Large intestine (tissue), 3 donors: ENCODE data around the gene PRKAR1A. TPM values are rescaled to one million over a fixed set of nuclear protein-coding genes. Genes with fewer than 3 reads are reported as not detected.

Experiments
- DNase-seq, 2 donors: peaks; one replicate each; pipeline versions ENCODE4 v3.0.0 to v3.0.0-alpha.2; 2013
- H3K27ac ChIP-seq: one replicate; pipeline ENCODE4 v1.5.1; 2013; ENCODE audit warnings: low read length
- H3K27me3 ChIP-seq: 2 replicates; pipeline ENCODE4 v1.6.1; 2013; ENCODE audit warnings: low read length; ENCODE audit not compliant: control insufficient read depth, insufficient read depth
- H3K36me3 ChIP-seq: 2 replicates; pipeline ENCODE4 v1.6.1; 2013; ENCODE audit warnings: low read length; ENCODE audit not compliant: control insufficient read depth, insufficient read depth
- H3K4me1 ChIP-seq: one replicate; pipeline ENCODE4 v1.6.1; 2013; ENCODE audit warnings: low read length; ENCODE audit not compliant: control insufficient read depth, insufficient read depth
- H3K4me3 ChIP-seq: one replicate; pipeline ENCODE4 v1.5.1; 2013; ENCODE audit warnings: low read length
- H3K9me3 ChIP-seq: one replicate; pipeline ENCODE4 v1.6.1; 2013; ENCODE audit warnings: mild to moderate bottlenecking, low read depth, low read length, moderate library complexity; ENCODE audit not compliant: control insufficient read depth
- WGBS: methylation state at CpG from one replicate; pipeline ENCODE4 v1.1.5; 2013; ENCODE audit warnings: low lambda C conversion rate; ENCODE audit not compliant: insufficient coverage; 5-methylcytosine and 5-hydroxymethylcytosine counted together
- polyA plus RNA-seq: library from polyadenylated mRNA; unstranded; fragments of 120-200 nt; gene quantifications from one replicate; pipeline ENCODE4 v1.2.1, GENCODE V29; 2013

The PRKAR1A gene
- polyA plus RNA-seq, 1 donor, result 160 TPM

DNA sequence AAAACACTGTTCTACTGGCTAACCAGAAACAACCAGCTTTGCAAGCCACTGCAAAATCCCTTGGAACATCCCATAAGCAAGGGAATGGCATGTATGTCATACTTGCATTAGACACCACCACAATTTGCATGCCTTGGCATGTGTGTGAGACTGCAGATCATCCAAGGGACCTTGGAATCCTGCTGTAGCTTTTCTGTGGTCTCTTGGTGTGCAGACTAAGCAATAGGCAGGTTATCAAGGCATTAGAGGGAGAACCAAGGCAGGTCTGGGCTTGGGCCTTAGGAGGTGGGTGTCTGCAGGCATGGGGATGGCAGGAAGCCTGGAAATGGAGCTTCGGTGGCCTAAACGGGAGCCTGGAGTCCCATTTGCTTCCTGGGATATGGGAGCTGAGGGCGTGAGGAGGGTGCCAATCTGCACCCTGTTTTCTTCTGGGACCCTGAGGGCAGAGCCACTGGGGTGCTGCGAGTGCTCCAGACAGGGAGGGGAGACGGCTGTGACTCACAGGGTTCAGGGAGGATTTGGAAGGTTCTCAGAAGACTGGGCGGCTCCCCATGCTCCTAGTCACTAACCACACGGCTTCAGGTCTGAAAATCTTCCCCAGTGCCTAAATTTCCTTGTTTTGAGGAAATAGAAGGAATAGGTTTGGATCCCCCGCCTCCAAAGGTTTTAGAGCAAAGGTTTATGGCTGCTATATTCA is 52.3 kb downstream of the PRKAR1A start:
- H3K36me3 ChIP-seq, result no peaks in the 10 kb centered on the region
- H3K27me3 ChIP-seq, result no peaks in the 10 kb centered on the region
- 100% methylated on average over 1 of the region's 8 CpGs for WGBS
- no peak overlapping the region for H3K4me3 ChIP-seq
- no peaks in the 10 kb centered on the region for H3K4me1 ChIP-seq
- DNase-seq, result no peak
- H3K27ac ChIP-seq, result no peak overlapping the region
- H3K9me3 ChIP-seq, result no peaks in the 10 kb centered on the region

DNA sequence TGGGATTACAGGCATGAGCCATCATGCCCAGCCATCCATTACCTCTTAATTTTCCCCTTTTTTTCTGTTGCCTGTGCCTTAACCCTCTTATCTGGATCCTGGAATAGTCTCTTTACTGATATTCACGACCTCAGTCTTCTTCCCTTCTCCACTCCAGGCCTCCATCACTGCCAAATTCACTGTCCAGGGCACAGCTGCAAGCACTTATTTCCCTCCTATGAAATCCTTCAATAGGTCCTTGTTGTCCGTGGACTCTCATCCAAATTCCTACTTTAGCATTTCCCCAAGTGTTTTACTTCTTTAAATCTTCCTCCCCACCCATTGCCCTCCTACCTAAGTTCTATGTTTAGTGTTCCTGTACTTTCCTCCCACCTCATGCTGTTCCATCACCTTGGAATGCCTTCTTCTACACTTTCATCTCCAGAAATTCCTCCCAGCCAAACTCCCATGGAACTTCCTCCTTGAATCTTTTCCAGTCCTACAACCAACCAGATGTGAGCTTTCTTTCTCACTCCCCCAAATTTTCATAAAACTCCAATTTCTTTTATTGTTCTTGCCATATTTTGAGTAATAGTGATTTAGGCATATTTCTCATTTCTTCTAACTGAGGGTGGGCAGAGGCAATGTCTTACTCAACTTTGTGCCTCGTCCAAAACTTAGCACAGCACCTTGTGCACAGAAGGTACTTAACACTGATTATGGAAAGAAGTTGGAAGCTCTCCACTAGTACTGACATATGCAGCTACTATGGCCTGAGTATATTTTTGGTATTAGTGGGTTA is 53.6 kb downstream of the PRKAR1A start:
- DNase-seq, result no peak
- H3K27me3 ChIP-seq, result no peaks in the 10 kb centered on the region
- H3K36me3 ChIP-seq, result no peaks in the 10 kb centered on the region
- no peaks in the 10 kb centered on the region for H3K4me1 ChIP-seq
- WGBS, result 85% methylated on average over 2 of the region's 3 CpGs
- no peak overlapping the region for H3K4me3 ChIP-seq
- H3K9me3 ChIP-seq, result no peaks in the 10 kb centered on the region
- no peak overlapping the region for H3K27ac ChIP-seq

- H3K9me3 ChIP-seq, result no peaks in the 10 kb centered on the region
- H3K4me3 ChIP-seq, result no peak overlapping the region
- no peaks in the 10 kb centered on the region for H3K36me3 ChIP-seq
- WGBS, result 100% methylated on average over 1 of the region's 2 CpGs
- H3K4me1 ChIP-seq, result no peaks in the 10 kb centered on the region
- no peak overlapping the region for H3K27ac ChIP-seq
- no peaks in the 10 kb centered on the region for H3K27me3 ChIP-seq
- no peak for DNase-seq
Measured at GRCh38 chr17:68566442-68566738, 54.2 kb downstream of the PRKAR1A start.

DNA sequence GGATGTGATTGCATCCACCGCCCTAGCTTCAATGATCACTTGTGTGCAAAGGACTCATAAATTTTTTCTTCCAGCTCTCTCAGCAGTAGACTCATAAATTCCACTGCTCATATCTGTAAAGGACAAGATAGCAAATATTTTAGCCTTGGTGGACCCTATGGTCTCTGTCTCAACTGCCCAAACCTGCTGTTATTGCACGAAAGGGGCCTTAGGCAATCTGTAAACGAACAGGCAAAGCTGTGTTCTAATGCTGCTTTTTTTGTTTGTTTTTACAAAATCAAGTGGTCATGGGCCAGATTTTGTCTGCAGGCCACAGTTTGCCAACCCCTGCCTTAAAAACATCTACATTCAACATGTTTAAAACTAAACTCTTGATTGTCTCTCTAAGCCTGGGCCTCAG is 54.8 kb downstream of the PRKAR1A start:
- Histone ChIP-seq H3K4me1 (no peaks in the 10 kb centered on the region), H3K27ac (no peak overlapping the region)
- no CpG with 5 or more reads among the region's 3 CpGs for WGBS

DNA sequence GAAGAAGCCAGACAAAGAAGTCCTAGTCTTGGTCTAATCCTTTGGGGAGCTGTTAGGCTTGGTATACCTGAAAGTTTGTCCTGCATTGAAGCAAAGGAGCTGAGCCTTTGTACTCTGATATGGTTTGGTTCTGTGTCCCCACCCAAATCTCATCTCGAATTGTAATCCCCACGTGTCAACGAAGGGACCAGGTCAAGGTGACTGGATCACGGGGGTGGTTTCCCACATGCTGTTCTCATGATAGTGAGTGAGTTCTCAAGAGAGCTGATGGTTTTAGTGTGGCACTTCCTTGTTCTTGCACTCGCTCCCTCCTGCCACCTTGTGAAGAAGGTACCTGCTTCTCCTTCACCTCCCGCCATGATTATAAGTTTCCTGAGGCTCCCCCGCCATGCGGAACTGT is 55.4 kb downstream of the PRKAR1A start:
- Histone ChIP-seq H3K27ac (no peak overlapping the region), H3K4me3 (no peak overlapping the region), H3K27me3 (no peaks in the 10 kb centered on the region), H3K4me1 (no peaks in the 10 kb centered on the region), H3K36me3 (no peaks in the 10 kb centered on the region), H3K9me3 (no peaks in the 10 kb centered on the region)
- no peak for DNase-seq
- WGBS, result no CpG with 5 or more reads among the region's 8 CpGs

More for the DNA sequence above, 54.8 kb downstream of the PRKAR1A start:
- DNase-seq, result no peak
- Histone ChIP-seq H3K36me3 (no peaks in the 10 kb centered on the region), H3K9me3 (no peaks in the 10 kb centered on the region), H3K4me3 (no peak overlapping the region), H3K27me3 (no peaks in the 10 kb centered on the region)

GRCh38 chr17:68568581-68568980 is 56.4 kb downstream of the PRKAR1A start:
- no peak for DNase-seq
- Histone ChIP-seq H3K27me3 (no peaks in the 10 kb centered on the region), H3K4me1 (no peaks in the 10 kb centered on the region), H3K27ac (no peak overlapping the region), H3K36me3 (no peaks in the 10 kb centered on the region), H3K4me3 (no peak overlapping the region), H3K9me3 (no peaks in the 10 kb centered on the region)
- no CpG with 5 or more reads among the region's 2 CpGs for WGBS

DNA sequence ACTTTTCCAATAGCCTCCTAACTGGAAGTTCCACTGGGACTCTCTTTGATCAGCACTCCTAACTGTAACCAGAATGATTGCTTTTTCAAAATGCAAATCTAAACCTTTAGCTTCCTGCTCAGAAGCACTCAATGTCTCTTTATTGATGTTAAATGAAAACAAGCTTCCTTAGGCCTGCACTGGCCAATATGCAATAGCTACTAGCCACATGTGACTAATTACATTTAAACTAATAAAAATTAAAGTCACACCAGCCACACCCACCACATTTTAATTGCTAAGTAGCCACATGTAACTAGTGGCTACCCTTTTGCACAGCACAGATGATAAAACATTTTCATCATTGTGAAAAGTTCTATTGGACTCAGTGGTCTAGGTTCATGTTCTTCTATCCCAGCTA is 57.1 kb downstream of the PRKAR1A start:
- H3K9me3 ChIP-seq, result no peaks in the 10 kb centered on the region
- no peaks in the 10 kb centered on the region for H3K36me3 ChIP-seq
- H3K27ac ChIP-seq, result no peak overlapping the region
- H3K4me3 ChIP-seq, result no peak overlapping the region
- DNase-seq, result no peak
- no peaks in the 10 kb centered on the region for H3K4me1 ChIP-seq
- no peaks in the 10 kb centered on the region for H3K27me3 ChIP-seq

DNA sequence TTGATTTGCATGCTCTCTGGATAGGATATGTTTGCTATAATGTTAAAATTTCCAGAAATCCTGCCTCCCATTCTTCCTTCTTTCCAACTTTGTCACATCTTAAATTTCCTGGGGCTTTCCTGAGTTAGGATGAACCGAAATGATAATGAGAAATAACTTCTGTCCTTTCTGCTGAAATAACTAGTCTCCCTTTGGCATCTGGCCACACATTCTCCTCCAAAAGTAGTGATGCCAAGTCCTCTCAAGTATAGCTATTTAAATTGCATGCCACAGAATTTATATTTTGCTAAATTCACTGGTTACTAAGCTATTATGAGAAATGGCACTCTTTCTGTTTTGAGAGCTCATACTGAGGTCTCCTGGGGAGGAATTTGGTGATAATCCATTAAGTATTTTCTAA is 58.3 kb downstream of the PRKAR1A start:
- Histone ChIP-seq H3K4me3 (no peak overlapping the region), H3K27me3 (no peaks in the 10 kb centered on the region), H3K9me3 (no peaks in the 10 kb centered on the region), H3K36me3 (no peaks in the 10 kb centered on the region), H3K4me1 (no peaks in the 10 kb centered on the region), H3K27ac (no peak overlapping the region)
- DNase-seq, result no peak
- WGBS, result no CpG with 5 or more reads among the region's 1 CpG

- H3K27me3 ChIP-seq, result no peaks in the 10 kb centered on the region
- no peak for DNase-seq
- 94% methylated on average over 4 of the region's 6 CpGs for WGBS
- H3K27ac ChIP-seq, result no peak overlapping the region
- H3K4me1 ChIP-seq, result no peaks in the 10 kb centered on the region
- no peak overlapping the region for H3K4me3 ChIP-seq
- H3K36me3 ChIP-seq, result no peaks in the 10 kb centered on the region
- no peaks in the 10 kb centered on the region for H3K9me3 ChIP-seq
Measured at GRCh38 chr17:68572138-68572842, 60.1 kb downstream of the PRKAR1A start.

GRCh38 chr17:68573338-68573737 is 61.1 kb downstream of the PRKAR1A start:
- Histone ChIP-seq H3K4me1 (no peaks in the 10 kb centered on the region), H3K27me3 (no peaks in the 10 kb centered on the region), H3K9me3 (no peaks in the 10 kb centered on the region), H3K4me3 (no peak overlapping the region), H3K36me3 (no peaks in the 10 kb centered on the region), H3K27ac (no peak overlapping the region)
- no peak for DNase-seq
- WGBS, result 100% methylated on average over 1 of the region's 1 CpG
